GM21526 (cell line): Measurements from ENCODE around the gene HBE1.

Source experiments
- ATAC-seq: cut with Tn5 transposase; IDR thresholded peaks from one replicate; pipeline ENCODE4 v1.9.1; 2021; ENCODE audit warnings: moderate library complexity; ENCODE audit not compliant: unreplicated experiment, low FRiP score

HBE1 gene

DNA sequence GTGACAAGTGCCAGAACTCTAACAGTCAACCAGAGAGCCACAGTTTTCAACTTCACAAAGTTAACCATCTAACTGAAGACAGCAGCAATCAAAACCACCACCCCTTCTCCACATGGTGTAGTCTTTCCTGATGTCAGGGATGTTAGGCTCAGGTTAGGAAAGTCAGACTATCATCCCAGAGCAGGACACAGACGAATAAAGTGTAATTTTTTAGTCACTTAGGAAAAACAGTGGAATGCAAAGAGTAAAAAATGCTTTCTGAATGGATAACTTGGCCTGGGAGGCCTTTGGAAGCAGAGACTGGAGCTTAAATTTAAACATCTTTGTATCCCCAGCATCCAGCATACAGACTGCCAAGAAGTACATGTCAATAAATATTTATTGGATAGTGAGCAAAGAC lies 16.6 kb upstream of the HBE1 start:
- ATAC-seq: no peak

DNA sequence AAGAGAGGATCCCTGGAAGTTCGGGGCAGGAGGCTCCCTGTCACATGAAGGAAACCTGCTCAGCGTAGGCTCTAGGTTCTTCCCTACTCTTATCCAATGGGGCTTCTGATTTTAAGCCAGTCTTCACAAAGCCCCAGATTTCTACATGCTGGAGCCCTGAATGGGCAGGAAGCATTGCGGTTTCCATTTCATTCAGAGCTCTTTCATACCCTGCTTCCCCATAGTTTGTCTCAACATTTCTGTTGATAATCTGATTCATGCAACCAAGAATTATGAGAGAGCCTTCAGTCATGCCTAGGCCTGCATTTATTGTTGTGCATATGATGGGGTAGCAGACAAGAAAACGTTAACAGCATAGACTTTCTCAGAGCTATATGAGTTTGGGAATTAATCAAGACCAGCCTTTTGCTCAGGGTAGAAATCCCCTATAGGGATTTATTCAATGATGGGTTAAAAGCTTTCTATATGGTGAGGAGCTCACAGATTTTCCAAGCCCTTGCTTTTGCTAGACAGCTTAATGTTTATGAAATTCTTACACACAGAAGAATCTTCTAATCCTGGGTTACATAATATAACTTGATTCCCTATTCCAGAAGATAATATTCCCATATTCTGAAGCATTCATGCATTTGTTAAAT lies 16.1 kb upstream of the HBE1 start:
- ATAC-seq: no peak

DNA sequence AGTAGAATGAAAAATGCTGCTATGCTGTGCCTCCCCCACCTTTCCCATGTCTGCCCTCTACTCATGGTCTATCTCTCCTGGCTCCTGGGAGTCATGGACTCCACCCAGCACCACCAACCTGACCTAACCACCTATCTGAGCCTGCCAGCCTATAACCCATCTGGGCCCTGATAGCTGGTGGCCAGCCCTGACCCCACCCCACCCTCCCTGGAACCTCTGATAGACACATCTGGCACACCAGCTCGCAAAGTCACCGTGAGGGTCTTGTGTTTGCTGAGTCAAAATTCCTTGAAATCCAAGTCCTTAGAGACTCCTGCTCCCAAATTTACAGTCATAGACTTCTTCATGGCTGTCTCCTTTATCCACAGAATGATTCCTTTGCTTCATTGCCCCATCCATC lies 14.9 kb upstream of the HBE1 start:
- ATAC-seq: no peak

DNA sequence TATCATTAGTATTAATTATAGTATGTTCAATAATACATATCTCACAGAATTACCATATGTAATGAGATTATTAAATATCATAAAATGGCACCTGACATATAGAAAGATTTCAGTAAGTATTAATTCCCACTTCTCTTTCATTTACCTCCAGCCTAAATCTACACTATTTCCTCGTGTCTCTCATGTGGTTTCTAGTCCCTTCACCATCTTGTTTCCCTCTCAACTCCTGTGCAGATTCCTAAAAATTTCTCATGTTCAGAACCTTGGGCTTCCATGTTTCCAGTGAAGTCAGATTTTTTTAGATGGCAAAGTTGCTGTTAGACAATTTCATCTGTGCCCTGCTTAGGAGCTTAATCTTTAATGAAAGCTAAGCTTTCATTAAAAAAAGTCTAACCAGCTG lies 14.1 kb upstream of the HBE1 start:
- no peak for ATAC-seq

DNA sequence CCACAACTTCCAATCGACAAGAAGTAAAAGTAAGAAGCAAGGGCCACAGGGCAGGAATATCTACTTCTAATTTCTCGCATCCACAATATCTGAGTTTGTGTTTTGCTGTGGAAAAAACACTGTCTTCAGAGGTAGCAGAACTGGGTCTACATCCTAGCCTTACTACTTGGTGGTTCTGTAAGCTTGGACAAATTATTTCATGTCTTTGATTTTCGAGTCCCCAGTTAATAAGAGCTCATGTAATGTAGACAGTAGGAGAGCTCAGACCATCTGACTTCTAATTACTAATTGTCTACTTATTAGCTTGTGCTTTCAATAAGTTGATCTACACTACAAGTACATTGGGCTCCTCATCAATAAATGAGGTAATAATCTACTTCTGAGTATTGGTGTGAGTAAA lies 13.3 kb upstream of the HBE1 start:
- ATAC-seq: no peak

DNA sequence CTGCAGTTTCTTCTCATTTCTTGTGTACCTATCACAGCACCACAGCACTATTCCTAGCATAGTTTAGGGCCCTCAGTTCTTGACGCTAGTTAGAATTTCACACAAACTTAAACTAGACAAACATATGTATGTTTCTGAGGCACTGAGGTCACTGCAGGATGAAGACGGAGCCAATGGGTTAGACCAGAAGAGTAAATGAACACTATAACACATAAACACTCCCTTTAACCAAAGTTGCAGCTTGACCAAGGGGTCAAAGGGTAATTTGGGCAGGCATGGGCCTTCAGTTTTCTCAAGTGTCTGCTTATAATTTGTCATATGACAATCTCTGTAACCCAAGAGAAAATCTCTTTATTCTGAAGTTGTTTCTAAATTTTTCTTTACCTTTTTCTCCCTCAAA lies 12.9 kb upstream of the HBE1 start:
- ATAC-seq: no peak

DNA sequence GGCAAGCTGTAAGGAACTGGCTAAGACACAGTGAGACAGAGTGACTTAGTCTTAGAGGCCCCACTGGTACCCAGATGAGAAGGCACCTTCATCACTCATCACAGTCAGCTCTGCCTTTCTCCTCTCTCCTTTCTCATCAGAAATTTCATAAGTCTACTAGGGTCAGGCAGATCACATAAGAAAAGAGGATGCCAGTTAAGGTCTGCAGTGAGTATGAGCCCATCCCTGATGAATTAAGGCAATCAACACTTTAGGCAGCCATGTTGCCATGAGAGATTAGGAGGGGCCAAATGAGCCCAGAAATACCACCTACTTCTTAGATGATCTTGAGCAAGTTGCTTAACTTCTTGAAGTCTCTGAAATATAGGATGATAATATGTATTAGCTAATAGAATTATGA lies 11.9 kb upstream of the HBE1 start:
- no peak for ATAC-seq

DNA sequence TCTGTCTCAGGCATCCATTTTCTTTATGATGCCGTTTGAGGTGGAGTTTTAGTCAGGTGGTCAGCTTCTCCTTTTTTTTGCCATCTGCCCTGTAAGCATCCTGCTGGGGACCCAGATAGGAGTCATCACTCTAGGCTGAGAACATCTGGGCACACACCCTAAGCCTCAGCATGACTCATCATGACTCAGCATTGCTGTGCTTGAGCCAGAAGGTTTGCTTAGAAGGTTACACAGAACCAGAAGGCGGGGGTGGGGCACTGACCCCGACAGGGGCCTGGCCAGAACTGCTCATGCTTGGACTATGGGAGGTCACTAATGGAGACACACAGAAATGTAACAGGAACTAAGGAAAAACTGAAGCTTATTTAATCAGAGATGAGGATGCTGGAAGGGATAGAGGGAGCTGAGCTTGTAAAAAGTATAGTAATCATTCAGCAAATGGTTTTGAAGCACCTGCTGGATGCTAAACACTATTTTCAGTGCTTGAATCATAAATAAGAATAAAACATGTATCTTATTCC lies 10.9 kb upstream of the HBE1 start:
- peak; percentile 93 for ATAC-seq

DNA sequence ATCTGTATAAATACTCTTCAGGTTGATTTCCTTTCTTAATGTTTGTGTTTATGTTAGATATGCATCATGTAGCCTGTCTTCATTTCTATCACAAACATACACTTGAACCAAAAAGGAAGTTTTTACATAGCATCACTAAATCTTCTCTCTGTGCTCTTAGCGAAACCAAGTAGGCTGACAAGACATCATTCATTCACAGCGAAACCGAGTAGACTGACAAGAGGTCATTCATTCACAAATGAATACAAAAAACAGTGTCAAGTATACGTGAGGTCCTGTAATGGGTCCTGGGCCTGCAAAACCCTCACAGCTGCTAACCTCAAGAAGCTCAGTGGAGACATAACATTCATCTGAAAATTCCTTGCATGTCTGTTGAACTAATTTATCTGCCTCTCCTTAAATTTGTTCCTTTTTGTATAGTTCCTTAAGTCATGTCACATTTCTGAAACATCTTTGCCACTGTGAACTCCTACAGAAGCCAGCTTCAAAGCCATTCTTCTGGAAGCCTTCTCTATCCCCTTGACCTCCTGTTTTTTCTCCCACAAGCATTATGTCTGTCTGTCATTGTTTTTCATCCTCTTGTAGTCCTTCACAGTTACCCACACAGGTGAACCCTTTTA lies 9.8 kb upstream of the HBE1 start:
- no peak for ATAC-seq

DNA sequence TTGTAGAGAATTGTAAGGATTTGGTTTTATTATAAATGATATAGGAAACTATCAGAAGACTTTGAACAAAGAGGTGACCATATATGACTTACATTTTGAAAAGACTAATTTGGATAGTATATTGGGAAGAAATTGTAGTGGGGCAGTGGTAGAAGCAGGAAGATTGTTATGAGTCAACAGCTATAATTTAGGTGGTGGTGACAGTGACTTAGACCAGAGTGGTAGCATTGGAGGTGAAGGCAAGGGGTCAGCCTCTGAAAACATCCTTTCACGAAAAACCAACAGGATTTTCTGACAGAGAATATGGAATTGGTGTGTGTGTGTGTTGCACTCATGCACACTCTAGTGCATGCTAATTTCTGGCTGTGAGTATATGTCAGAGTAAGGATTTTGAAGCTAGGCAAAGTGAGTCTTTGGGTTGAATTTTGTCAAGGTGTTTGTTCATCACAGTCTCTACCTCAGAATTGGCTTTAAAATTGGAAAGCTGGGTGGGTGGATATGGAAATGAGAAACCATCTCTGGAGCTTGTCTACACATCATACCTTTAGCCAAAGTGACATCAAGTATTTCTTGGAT lies 8.2 kb upstream of the HBE1 start:
- peak; percentile 50 for ATAC-seq

DNA sequence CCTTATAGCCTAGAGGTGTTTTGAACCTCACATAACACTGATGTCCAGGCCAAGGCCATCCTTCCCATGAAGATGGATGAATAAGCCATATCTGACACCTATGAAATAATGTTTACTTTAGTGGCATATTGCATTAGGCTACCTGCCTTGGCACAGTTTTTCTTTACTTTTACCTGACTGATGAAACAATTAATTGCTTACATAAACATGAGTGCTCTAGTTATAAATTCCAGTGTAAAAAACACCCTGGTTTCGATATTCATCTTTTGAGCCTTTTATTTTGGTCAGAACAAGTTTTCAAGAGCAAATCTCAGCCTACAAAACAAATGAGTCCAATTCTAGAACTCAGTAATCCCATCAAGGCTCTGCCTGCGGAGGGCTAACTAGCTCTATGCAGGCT lies 7.0 kb upstream of the HBE1 start:
- no peak for ATAC-seq

DNA sequence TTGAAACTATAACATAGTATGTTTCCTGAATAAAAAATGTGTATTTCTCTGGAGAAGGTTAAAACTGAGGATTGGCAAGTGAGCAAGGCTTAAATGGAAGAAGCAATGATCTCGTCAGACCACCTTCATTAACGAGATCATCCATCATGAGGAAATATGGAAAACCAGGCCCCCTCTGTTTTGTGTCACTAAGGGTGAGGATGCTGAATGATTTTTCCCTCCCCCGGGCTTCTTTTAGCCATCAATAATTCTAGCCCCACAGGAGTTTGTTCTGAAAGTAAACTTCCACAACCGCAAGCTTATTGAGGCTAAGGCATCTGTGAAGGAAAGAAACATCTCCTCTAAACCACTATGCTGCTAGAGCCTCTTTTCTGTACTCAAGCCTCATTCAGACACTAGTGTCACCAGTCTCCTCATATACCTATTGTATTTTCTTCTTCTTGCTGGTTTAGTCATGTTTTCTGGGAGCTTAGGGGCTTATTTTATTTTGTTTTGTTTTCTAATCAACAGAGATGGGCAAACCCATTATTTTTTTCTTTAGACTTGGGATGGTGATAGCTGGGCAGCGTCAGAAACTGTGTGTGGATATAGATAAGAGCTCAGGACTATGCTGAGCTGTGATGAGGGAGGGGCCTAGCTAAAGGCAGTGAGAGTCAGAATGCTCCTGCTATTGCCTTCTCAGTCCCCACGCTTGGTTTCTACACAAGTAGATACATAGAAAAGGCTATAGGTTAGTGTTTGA lies 5.8 kb upstream of the HBE1 start:
- ATAC-seq: no peak

DNA sequence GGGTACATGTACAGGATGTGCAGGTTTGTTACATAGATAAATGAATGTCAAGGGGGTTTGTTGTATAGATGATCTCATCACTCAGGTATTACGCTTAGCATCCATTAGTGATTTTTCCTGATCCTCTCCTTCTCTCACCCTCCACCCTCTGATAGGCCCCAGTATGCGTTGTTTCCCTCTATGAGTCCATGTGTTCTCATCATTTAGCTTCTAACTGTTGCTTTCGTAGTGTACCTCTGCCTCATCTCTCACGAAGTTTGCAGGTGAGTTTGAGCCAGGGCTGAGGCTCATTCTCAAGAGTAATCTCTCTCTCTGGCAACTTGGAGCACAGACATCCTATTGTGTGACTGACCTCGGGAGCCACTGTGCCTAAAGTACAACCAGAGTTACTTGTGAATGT lies 4.7 kb upstream of the HBE1 start:
- ATAC-seq: no peak

DNA sequence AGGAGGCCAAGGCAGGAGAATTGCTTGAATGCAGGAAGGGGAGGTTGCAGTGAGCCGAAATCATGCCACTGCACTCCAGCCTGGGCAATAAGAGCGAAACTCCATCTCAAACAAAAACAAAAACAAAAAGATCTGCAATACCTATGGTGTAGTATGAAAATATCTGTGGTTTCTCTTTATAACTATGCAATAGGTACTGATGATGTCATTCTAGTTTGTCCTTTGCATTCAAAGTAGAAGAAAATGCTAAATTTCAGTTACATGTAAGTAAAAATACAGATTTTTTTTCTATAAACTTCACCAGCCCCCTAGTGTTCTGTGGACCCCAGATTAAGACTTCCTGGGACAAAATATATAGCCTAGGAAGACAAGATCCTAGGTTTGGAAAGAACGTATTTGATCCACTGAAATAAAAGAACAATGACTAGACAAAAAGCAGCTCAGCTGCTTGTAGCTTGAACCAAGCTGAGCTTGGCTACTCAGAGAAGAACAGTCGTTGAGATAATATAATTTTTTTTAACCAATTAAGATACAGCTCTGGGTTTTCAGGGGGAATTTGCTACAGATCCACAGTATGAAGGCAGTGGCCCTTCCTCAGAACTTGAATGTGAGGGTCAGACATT lies 2.8 kb upstream of the HBE1 start:
- no peak for ATAC-seq

DNA sequence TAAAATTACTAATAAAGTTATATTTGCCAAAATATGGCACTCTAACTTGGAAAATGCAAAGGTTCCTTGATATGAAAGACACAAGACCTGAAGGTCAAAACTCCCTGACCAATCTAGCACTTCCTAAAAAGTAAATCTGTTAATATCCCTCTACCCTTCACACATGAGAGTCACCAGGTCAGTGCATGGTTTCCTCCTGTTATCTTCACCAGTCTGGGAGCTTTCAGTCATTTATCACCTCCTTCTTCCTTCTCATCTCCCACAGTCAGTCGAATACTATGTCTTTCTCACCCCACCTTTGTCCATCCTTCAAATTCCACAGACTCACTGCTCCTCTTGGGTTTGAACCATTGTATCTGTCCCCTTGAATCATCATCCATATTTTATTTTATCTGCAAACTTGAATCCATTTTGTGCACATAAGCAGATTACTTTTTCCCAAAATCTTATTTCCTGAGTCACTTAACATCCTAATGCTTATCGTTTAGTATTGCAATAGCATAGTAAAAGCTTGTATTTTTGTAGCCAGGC lies 2.6 kb downstream of the HBE1 start:
- ATAC-seq: no peak

DNA sequence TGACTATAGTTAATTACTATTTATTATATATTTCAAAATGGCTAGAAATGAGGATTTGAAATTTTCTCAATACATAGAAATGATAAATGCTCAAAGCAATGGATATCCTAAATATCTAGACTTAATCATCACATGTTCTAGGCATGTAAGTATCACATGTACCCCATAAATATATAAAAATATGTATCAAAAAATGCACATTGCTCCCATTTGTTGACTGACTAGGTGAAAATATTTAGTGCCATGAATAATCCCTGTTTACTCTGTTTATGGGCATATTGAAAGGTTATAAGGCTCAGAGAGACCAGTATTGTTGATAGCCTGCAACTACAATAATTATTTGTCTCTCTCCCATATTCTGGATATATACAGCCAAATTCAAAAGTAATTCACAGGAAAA lies 3.1 kb downstream of the HBE1 start:
- no peak for ATAC-seq

DNA sequence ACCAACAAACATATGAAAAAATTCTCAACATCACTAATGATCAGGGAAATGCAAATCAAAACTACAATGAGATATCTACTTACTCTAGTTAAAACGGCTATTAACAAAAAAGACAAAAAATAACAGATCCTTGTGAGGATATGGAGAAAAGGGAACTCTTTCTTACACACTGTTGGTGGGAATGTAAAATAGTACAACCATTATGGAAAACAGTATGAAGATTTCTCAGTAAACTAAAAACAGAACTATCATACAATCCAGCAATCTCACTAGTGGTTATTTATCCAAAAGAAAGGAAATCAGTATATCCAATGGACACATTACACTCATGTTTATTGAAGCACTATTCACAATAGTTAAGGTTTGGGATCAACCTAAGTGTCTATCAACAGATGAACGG lies 3.9 kb downstream of the HBE1 start:
- ATAC-seq: no peak

DNA sequence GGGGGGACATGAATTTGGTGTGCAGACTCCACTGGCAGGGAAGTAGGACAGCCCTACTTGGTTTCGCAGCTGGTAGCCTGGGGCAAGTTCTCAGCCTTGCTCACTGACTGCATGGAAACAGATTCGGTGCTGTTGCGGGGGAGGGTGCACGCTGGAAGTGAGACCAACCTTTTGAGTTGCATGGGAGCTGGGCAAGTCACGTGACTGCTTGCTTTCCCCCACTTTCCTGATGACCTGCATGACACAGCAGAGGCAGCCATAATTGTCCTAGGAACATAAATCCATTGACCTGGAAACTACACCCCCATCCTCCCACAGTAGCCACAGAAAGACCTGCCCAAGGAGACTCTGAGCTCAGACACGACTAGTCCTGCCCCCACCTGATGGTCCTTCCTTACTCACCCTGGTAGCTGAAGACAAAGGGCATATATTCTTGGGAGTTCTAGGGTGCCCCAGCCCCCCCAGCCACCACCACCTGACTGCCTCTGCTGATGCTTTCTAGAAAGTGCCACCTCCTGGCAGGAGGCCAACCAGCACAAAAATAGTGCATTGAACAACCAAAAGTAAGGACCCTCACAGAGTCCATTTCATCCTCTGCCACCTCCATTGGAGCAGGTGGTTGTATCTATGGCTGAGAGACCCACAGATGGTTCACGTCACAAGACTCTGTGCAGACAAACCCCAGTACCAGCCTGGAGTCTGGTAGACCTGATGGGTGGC lies 11.0 kb downstream of the HBE1 start:
- ATAC-seq: no peak

DNA sequence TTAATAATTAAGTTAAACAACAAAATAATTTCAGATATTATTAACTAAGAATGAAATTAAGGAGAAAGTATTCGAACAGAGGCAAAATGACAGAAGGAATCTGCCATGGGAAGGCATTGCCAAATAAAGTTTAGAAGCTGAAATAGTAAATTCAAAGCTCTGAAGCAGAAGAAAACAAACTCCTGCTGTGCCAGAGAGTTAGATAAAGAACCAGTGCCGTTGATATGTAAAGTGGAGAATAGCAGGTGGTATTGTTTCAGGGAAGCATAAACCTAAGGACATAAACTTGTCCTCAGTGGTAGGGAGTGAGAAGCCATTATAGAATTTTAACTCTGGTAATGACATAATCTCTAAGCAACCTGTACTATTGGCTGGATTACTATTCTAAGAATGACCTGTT lies 12.4 kb downstream of the HBE1 start:
- ATAC-seq: no peak
